ENCODE measurements around the gene ADAMTS7.
A peak's percentile ranks its signal among the peaks of the same experiment; 100 is the strongest.
"Not testable (repeated sequence)": the region's sequence is repeated elsewhere in the genome, so short reads cannot be mapped to it uniquely, and the experiment has no call there.

ADAMTS7 gene

GRCh38 chr15:78779176-78779785 is 32.0 kb downstream of the ADAMTS7 start:
- not testable (repeated sequence) for H3K4me2 ChIP-seq (ENCODE audit: low read length); H2AFZ ChIP-seq (ENCODE audit: insufficient read depth, low read length, poor library complexity); H4K91ac ChIP-seq (ENCODE audit: low read depth, low read length); H3K9me3 ChIP-seq (ENCODE audit: insufficient read depth, low read depth, low read length); H3K36me3 ChIP-seq (ENCODE audit: control insufficient read depth in 1 of 2, insufficient read depth in 2 of 2, low read length in 2 of 2); H3K79me2 ChIP-seq (ENCODE audit: control insufficient read depth, insufficient read depth, low read length, poor library complexity); H3K27ac ChIP-seq (ENCODE audit: low read depth, low read length); H3K14ac ChIP-seq (ENCODE audit: low read length); H2BK120ac ChIP-seq (ENCODE audit: insufficient read depth, low read length, poor library complexity); H2BK5ac ChIP-seq (ENCODE audit: low read depth, low read length, poor library complexity); H4K8ac ChIP-seq (ENCODE audit: low read depth, low read length); H3K18ac ChIP-seq (ENCODE audit: low read length); H3K4me1 ChIP-seq (ENCODE audit: control insufficient read depth in 1 of 2, insufficient read depth in 2 of 2, low read length in 2 of 2); H2BK12ac ChIP-seq (ENCODE audit: low read length); H3K9ac ChIP-seq (ENCODE audit: low read length); DNase-seq; H4K12ac ChIP-seq (ENCODE audit: low read depth, low read length); H3K27me3 ChIP-seq (ENCODE audit: insufficient read depth, low read length); H3K4me3 ChIP-seq (ENCODE audit: low read depth, low read length); H3K4ac ChIP-seq (ENCODE audit: low read depth, low read length); H3K23ac ChIP-seq (ENCODE audit: low read length); H2AK5ac ChIP-seq (ENCODE audit: low read length); H3K79me1 ChIP-seq (ENCODE audit: low read length)
- no CpG with 5 or more reads among the region's 11 CpGs for WGBS (ENCODE audit: extremely low coverage, insufficient coverage, insufficient read length)

DNA sequence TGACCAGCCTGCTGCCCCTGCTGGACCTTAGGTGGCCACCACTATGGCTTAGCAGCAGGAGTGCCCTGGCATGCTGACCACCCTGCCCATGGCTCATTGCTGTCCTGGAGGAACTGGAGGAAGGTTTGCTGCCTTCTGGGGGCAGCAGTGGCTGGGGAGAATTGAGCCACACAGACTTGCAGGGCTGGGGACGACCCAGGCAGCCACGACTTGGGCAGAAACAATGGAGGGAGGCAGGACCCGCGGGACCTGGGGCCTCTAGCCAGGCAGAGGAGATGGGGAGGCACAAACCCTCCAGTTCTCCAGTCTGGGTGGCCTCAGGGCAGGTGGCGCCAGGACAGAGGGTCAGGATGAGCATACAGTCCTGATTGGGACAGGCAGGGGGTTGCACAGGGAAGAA is 32.8 kb downstream of the ADAMTS7 start:
- Histone ChIP-seq H3K4me2 (ENCODE audit: low read length) (no peak overlapping the region), H3K36me3 (ENCODE audit: control insufficient read depth in 1 of 2, insufficient read depth in 2 of 2, low read length in 2 of 2) (no peaks in the 10 kb centered on the region), H3K27ac (ENCODE audit: low read depth, low read length) (no peak overlapping the region), H3K4ac (ENCODE audit: low read depth, low read length) (no peak overlapping the region), H3K4me3 (ENCODE audit: low read depth, low read length) (peak overlapping the region; percentile 49), H4K91ac (ENCODE audit: low read depth, low read length) (no peak overlapping the region), H3K4me1 (ENCODE audit: control insufficient read depth in 1 of 2, insufficient read depth in 2 of 2, low read length in 2 of 2) (peaks cover 0 to 4% of the 10 kb centered on the region in 2 experiments), H2BK120ac (ENCODE audit: insufficient read depth, low read length, poor library complexity) (no peak overlapping the region), H2AK5ac (ENCODE audit: low read length) (no peak overlapping the region), H3K79me2 (ENCODE audit: control insufficient read depth, insufficient read depth, low read length, poor library complexity) (no peaks in the 10 kb centered on the region), H3K23ac (ENCODE audit: low read length) (no peak overlapping the region), H3K9ac (ENCODE audit: low read length) (no peak overlapping the region), H4K8ac (ENCODE audit: low read depth, low read length) (no peak overlapping the region), H2BK5ac (ENCODE audit: low read depth, low read length, poor library complexity) (no peak overlapping the region), H3K27me3 (ENCODE audit: insufficient read depth, low read length) (no peaks in the 10 kb centered on the region), H3K9me3 (ENCODE audit: insufficient read depth, low read depth, low read length) (no peaks in the 10 kb centered on the region), H2AFZ (ENCODE audit: insufficient read depth, low read length, poor library complexity) (no peak overlapping the region), H4K12ac (ENCODE audit: low read depth, low read length) (no peak overlapping the region), H3K14ac (ENCODE audit: low read length) (no peak overlapping the region), H2BK12ac (ENCODE audit: low read length) (no peak overlapping the region), H3K18ac (ENCODE audit: low read length) (no peak overlapping the region), H3K79me1 (ENCODE audit: low read length) (no peaks in the 10 kb centered on the region)
- WGBS (ENCODE audit: extremely low coverage, insufficient coverage, insufficient read length) = no CpG with 5 or more reads among the region's 5 CpGs
- no peak for DNase-seq

- not testable (repeated sequence) for H3K14ac ChIP-seq (ENCODE audit: low read length); H3K23ac ChIP-seq (ENCODE audit: low read length); H3K4me1 ChIP-seq (ENCODE audit: control insufficient read depth in 1 of 2, insufficient read depth in 2 of 2, low read length in 2 of 2); H4K12ac ChIP-seq (ENCODE audit: low read depth, low read length); H3K4me2 ChIP-seq (ENCODE audit: low read length); H2BK5ac ChIP-seq (ENCODE audit: low read depth, low read length, poor library complexity); H3K79me2 ChIP-seq (ENCODE audit: control insufficient read depth, insufficient read depth, low read length, poor library complexity); H3K27me3 ChIP-seq (ENCODE audit: insufficient read depth, low read length); H3K36me3 ChIP-seq (ENCODE audit: control insufficient read depth in 1 of 2, insufficient read depth in 2 of 2, low read length in 2 of 2); H4K8ac ChIP-seq (ENCODE audit: low read depth, low read length); DNase-seq; H3K4ac ChIP-seq (ENCODE audit: low read depth, low read length); H3K18ac ChIP-seq (ENCODE audit: low read length); H2BK120ac ChIP-seq (ENCODE audit: insufficient read depth, low read length, poor library complexity); H3K9me3 ChIP-seq (ENCODE audit: insufficient read depth, low read depth, low read length); H3K79me1 ChIP-seq (ENCODE audit: low read length); H4K91ac ChIP-seq (ENCODE audit: low read depth, low read length); H2BK12ac ChIP-seq (ENCODE audit: low read length); H2AFZ ChIP-seq (ENCODE audit: insufficient read depth, low read length, poor library complexity); H3K27ac ChIP-seq (ENCODE audit: low read depth, low read length); H3K9ac ChIP-seq (ENCODE audit: low read length); H2AK5ac ChIP-seq (ENCODE audit: low read length)
- no CpG with 5 or more reads among the region's 12 CpGs for WGBS (ENCODE audit: extremely low coverage, insufficient coverage, insufficient read length)
- H3K4me3 ChIP-seq (ENCODE audit: low read depth, low read length) = peak overlapping the region; percentile 49
Measured at GRCh38 chr15:78777953-78778345, 33.3 kb downstream of the ADAMTS7 start.

GRCh38 chr15:78777290-78777952 is 33.8 kb downstream of the ADAMTS7 start:
- not testable (repeated sequence) for H3K14ac ChIP-seq (ENCODE audit: low read length); H2BK120ac ChIP-seq (ENCODE audit: insufficient read depth, low read length, poor library complexity); H3K4ac ChIP-seq (ENCODE audit: low read depth, low read length); H3K4me2 ChIP-seq (ENCODE audit: low read length); H4K8ac ChIP-seq (ENCODE audit: low read depth, low read length); H2AK5ac ChIP-seq (ENCODE audit: low read length); H2BK5ac ChIP-seq (ENCODE audit: low read depth, low read length, poor library complexity); H4K12ac ChIP-seq (ENCODE audit: low read depth, low read length); H2AFZ ChIP-seq (ENCODE audit: insufficient read depth, low read length, poor library complexity); H3K23ac ChIP-seq (ENCODE audit: low read length); H3K4me3 ChIP-seq (ENCODE audit: low read depth, low read length); H4K91ac ChIP-seq (ENCODE audit: low read depth, low read length); H3K27ac ChIP-seq (ENCODE audit: low read depth, low read length); H2BK12ac ChIP-seq (ENCODE audit: low read length); DNase-seq; H3K9me3 ChIP-seq (ENCODE audit: insufficient read depth, low read depth, low read length); H3K18ac ChIP-seq (ENCODE audit: low read length); H3K79me1 ChIP-seq (ENCODE audit: low read length); H3K9ac ChIP-seq (ENCODE audit: low read length); H3K27me3 ChIP-seq (ENCODE audit: insufficient read depth, low read length); H3K79me2 ChIP-seq (ENCODE audit: control insufficient read depth, insufficient read depth, low read length, poor library complexity); H3K4me1 ChIP-seq (ENCODE audit: control insufficient read depth in 1 of 2, insufficient read depth in 2 of 2, low read length in 2 of 2); H3K36me3 ChIP-seq (ENCODE audit: control insufficient read depth in 1 of 2, insufficient read depth in 2 of 2, low read length in 2 of 2)
- WGBS (ENCODE audit: extremely low coverage, insufficient coverage, insufficient read length) = no CpG with 5 or more reads among the region's 26 CpGs
